Astrocyte of the cerebellum (primary cell): Measurements from ENCODE around the gene UBTD1.

Experiments
- DNase-seq: peaks from one replicate; pipeline ENCODE4 v3.0.0-alpha.2; 2011; ENCODE audit warnings: low read depth
- H3K4me3 ChIP-seq: 2 replicates; pipeline ENCODE4 v1.5.1; 2011; ENCODE audit warnings: mild to moderate bottlenecking, low read depth, low read length, moderate library complexity
- in situ Hi-C: cut with HindIII; loops from 2 replicates; pipeline ENCODE4 v1.10.0; 2017; ENCODE audit warnings: low sequenced_read_pairs
- TF ChIP-seq, protein P1 (sequence below): IDR thresholded peaks from 2 replicates; pipeline ENCODE4 v1.5.1; 2012; ENCODE audit warnings: low read length, low read depth, moderate library complexity, mild to moderate bottlenecking; ENCODE audit errors: missing control alignments

Gene UBTD1

DNA sequence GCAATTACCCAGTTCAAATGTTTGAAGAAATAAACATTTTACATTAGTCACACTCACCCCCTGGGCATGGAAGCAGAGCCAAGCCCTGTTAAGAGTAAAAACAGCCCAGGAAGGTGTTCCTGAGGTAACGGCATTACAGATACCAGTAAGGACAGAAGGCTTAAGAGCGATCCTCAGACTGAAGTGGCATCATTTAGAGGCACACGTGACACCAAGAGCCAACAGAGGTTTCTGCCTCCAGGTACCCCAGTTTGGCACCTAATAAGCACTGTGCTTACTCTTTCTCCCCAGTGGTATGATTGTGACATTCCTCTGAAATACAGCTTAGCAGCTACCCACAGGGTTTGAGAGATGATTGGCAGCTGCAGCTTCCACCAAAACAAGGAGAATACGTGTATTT is 17.7 kb upstream of the UBTD1 start:
- in situ Hi-C loops, result no loop called here
- TF ChIP-seq, protein P1, sequence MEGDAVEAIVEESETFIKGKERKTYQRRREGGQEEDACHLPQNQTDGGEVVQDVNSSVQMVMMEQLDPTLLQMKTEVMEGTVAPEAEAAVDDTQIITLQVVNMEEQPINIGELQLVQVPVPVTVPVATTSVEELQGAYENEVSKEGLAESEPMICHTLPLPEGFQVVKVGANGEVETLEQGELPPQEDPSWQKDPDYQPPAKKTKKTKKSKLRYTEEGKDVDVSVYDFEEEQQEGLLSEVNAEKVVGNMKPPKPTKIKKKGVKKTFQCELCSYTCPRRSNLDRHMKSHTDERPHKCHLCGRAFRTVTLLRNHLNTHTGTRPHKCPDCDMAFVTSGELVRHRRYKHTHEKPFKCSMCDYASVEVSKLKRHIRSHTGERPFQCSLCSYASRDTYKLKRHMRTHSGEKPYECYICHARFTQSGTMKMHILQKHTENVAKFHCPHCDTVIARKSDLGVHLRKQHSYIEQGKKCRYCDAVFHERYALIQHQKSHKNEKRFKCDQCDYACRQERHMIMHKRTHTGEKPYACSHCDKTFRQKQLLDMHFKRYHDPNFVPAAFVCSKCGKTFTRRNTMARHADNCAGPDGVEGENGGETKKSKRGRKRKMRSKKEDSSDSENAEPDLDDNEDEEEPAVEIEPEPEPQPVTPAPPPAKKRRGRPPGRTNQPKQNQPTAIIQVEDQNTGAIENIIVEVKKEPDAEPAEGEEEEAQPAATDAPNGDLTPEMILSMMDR, result no peak

DNA sequence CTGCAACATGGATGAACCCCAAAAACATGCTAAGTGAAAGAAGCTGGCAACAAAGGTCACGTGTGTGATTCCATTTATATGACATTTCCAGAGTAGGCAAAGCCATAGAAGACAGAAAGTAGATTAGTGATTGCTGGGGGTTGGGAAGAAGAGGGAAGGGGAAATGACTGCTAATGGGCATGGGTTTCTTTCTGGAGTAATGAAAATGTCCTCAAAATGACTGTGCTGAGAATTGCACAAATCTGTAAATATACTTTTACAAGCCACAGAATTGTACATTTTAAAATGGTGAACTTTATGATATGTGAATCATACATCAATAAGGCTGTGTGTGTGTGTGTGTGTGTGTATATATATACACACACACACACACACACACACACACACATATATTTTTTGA is 16.3 kb upstream of the UBTD1 start:
- TF ChIP-seq, protein P1, result no peak
- no peak for DNase-seq
- in situ Hi-C loops, result no loop called here
- H3K4me3 ChIP-seq, result no peak overlapping the region

More for the DNA sequence above, 17.7 kb upstream of the UBTD1 start:
- no peak for DNase-seq
- H3K4me3 ChIP-seq, result no peak overlapping the region

DNA sequence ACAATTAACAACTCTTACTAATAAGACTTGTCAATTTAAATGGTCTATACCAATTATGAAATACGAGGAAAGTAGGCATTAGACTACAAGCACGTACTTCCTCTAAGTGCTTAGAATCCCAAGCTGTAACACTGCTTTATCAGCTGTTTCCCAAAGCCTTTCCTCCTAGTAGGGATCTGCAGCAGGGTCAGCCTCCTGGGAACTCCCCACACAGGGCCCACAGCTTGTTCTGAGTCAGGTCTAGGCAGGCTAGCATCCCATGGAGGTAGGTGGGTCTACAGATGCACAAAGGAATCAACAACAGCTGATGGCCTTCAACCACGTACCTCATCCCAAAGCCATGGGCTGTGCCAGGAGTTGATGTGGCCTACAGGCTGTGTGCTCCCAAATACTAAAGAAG is 15.2 kb upstream of the UBTD1 start:
- DNase-seq, result no peak
- no peak overlapping the region for H3K4me3 ChIP-seq
- in situ Hi-C loops, result no loop called here
- TF ChIP-seq, protein P1, result no peak

DNA sequence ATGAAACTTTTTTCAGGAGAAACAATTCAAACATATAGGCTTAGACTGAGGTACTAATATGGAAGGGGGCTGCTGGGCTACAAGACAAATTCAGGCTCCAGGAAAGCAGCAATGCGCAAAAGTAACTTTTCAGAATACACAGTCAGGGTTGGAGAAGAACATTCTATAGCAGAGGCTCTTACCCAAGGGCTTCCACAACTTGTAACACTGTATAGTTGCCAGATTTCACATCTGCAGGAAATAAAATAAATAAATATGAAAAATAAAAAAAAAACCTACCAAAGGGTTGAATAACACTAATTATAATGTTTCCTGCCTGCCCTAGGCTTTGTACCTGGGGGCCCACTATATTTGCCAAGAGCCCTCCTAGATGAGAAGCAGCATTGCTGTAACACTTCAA is 14.8 kb upstream of the UBTD1 start:
- TF ChIP-seq, protein P1, result no peak
- in situ Hi-C loops, result no loop called here
- H3K4me3 ChIP-seq, result no peak overlapping the region
- no peak for DNase-seq

DNA sequence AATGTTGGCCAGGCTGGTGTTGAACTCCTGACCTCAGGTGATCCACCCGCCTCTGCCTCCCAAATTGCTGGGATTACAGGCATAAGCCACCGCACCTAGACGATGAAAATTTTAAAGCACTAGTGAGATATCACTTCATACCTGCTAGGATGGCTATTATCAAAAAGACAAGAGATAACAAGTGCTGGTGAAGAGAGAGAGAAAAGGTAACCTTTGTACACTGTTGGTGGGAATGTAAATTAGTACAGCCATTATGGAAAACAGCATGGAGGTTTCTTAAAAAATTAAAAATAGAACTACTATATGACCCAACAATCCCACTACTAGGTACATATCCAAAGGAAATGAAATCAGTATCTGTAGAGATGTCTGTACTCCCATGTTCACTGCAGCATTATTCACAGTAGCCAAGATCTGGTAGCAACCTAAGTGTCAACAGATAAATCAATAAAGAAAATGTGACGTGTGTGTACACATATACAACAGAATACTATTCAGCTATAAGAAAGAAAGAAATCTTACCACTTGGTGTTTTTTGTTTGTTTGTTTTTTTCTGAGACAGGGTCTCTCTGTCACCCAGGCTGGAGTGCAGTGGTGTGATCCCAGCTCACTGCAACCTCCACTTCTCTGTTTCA is 13.0 kb upstream of the UBTD1 start:
- in situ Hi-C loops, result no loop called here
- no peak overlapping the region for H3K4me3 ChIP-seq
- TF ChIP-seq, protein P1, result no peak
- no peak for DNase-seq

DNA sequence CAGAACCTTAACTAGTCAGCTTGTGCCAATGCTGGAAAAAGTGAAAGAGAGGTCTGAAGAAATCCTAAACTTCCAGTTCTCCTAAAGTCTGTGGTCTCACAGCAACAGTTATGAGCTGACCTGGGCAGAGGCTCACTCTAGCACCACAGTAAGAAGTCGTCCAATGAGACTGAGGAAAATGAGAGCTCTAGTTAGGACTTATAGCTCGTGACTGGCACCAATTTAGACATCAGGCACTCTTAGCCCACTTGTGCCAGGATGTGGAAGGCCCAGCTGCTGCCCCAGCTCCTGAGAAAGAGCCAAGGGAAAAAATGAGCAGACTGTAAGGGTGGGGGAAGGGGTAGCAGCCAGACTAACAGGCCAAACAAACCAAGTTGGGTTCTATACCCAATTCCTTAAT is 8.1 kb upstream of the UBTD1 start:
- TF ChIP-seq, protein P1, result no peak

More for the DNA sequence above, 8.1 kb upstream of the UBTD1 start:
- DNase-seq, result no peak
- H3K4me3 ChIP-seq, result no peak overlapping the region
- in situ Hi-C loops, result no loop called here
